ENCODE measurements around the gene GRIN3A.

GRIN3A gene

DNA sequence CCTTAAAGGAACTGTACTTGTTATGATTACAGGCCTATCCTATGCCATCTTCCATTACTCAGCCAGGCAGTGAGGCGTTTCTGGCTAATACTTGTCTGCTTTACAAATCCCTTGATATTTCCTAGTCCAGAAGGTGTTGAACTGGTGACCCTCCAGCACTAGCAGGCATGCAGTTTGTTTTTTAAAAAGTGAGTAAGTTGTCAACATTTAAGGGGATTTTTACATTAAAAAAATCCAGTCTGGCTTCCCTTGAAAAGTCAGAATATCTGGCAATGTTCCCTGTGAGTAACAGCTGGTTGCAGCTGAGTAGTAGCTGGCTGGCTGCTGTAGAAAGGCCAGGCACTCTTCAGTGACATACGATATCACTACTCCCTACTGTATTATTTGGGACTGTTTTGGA lies 21.8 kb downstream of the GRIN3A start:
- ATAC-seq = no peak
- Mint-ChIP-seq H3K9me3 (no peaks in the 10 kb centered on the region), H3K27me3 (peaks cover 9% of the 10 kb centered on the region), H3K4me3 (no peak overlapping the region), H3K27ac (no peak overlapping the region), H3K36me3 (no peaks in the 10 kb centered on the region), H3K4me1 (no peaks in the 10 kb centered on the region)

DNA sequence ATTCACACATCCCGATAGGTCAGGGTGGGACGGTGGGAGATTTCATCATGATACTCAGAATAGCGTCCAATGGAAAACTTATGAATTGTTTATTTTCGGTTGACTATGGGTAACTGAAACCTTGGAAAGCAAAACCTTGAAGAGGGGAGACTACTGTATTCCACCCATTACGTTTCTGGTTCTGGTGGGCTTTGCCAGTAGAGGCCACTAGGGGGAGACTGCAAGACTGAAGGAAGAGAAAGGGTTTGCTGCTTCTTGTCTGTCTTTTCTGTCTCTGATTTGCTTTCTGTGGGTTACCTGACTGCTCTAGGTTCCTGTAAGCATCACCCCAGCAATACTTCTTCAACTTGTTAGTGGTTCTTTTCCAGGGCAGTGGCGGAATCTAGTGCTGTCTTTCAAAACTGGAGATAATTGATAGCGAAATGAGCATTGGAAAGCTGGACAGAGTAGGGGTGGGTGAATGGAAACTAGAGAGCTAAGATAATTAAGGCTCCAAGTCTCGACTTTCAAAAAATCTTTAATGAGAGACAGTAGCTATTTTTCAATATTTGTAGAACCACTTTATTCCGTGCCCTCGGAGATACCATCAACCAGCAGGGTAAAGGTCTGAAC lies 27.0 kb downstream of the GRIN3A start:
- no peak for ATAC-seq
- Mint-ChIP-seq H3K4me1 (no peaks in the 10 kb centered on the region), H3K4me3 (no peak overlapping the region), H3K27ac (no peak overlapping the region), H3K27me3 (no peaks in the 10 kb centered on the region), H3K36me3 (no peaks in the 10 kb centered on the region), H3K9me3 (no peaks in the 10 kb centered on the region)

DNA sequence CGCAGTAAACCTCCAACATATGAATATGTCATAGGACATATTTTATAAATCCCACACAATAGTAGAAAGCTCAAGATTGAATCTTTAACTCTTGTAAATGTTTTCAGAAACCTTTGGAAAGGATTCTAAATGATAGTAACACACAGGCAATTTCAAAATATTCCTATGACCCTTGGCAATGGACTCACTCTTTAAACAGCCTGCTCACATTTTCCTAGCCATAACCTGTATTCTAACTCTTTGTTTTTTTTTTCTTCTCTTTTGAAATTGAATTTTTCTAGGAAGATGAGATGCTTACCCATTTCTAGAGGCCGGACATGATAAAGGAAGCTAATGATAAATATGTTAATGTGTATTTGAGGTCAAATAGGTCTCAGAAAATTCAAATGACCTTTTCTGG lies 29.6 kb downstream of the GRIN3A start:
- Mint-ChIP-seq H3K4me1 (peaks cover 10% of the 10 kb centered on the region), H3K27ac (no peak overlapping the region), H3K27me3 (peaks cover 14% of the 10 kb centered on the region), H3K4me3 (no peak overlapping the region), H3K36me3 (no peaks in the 10 kb centered on the region), H3K9me3 (no peaks in the 10 kb centered on the region)
- no peak for ATAC-seq

DNA sequence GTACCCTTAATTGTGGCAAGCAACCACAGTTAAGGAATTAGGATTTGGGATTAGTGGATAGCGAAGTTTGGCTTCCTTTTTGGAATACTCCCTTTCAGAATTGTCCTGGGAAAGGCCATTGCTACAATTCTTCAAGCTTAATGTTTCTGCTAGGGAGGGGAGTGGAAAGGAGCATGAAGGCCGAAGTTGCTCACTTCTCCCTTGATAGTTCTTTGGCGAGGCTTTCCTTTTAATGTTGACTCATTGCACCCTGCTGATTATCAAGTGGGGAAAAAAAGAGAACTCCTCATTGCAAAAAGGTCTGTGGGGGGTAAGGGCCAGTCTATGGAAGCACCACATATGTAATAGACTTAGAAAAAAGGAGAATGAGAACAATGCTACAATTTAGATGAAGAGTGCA lies 30.7 kb downstream of the GRIN3A start:
- H3K4me3 Mint-ChIP-seq = no peak overlapping the region
- H3K27ac Mint-ChIP-seq = no peak overlapping the region
- no peaks in the 10 kb centered on the region for H3K9me3 Mint-ChIP-seq
- no peaks in the 10 kb centered on the region for H3K36me3 Mint-ChIP-seq
- H3K27me3 Mint-ChIP-seq = peaks cover 14% of the 10 kb centered on the region
- peaks cover 10% of the 10 kb centered on the region for H3K4me1 Mint-ChIP-seq
- ATAC-seq = no peak

DNA sequence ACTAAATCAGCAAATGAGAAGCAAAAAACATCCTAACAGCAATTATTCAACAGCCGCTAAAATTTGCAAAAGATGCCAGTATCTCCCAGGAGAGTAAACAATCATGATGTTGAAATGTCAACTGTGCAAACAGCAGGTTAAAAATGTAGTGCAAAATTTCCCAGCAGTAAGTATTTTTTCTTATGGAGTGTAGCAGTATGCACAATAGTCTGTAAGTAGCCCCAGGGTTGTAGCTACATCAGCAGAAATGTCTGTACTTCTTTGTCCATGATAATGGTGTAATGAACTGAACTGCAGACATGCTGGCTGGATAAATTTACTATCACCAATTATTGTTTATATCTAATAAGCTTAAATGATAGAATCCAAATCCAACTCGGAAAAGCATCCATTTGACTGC lies 31.4 kb downstream of the GRIN3A start:
- Mint-ChIP-seq H3K4me1 (peaks cover 10% of the 10 kb centered on the region), H3K27me3 (peaks cover 14% of the 10 kb centered on the region), H3K4me3 (no peak overlapping the region), H3K27ac (no peak overlapping the region), H3K9me3 (no peaks in the 10 kb centered on the region), H3K36me3 (no peaks in the 10 kb centered on the region)
- no peak for ATAC-seq

DNA sequence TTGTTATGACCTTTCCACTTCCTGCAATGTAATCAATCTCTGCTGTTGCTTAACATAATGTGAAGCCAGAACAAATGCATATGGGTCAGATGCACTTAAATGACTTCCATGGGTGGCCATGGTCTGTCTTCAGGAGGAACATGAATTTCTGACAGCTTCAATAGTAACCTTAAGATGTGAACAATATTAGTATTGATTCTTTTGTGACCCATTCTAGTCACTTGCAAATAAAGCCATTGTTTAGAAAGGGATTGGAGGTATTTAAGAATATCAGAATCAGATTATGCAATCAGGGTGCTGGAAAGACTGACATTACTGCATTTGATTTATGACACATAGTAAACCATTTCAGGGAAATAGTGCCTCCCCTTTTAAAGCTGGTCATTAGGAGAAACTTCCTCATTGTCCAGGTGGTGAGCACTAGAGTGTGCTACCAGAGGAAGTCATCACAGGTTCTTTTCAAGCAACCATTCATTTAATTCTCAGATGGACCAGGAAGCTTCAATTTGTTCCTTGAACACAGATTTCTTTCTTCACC lies 32.1 kb downstream of the GRIN3A start:
- Mint-ChIP-seq H3K9me3 (peaks cover 2% of the 10 kb centered on the region), H3K27me3 (peaks cover 14% of the 10 kb centered on the region), H3K4me3 (no peak overlapping the region), H3K36me3 (no peaks in the 10 kb centered on the region), H3K27ac (no peak overlapping the region), H3K4me1 (peaks cover 10% of the 10 kb centered on the region)
- no peak for ATAC-seq

DNA sequence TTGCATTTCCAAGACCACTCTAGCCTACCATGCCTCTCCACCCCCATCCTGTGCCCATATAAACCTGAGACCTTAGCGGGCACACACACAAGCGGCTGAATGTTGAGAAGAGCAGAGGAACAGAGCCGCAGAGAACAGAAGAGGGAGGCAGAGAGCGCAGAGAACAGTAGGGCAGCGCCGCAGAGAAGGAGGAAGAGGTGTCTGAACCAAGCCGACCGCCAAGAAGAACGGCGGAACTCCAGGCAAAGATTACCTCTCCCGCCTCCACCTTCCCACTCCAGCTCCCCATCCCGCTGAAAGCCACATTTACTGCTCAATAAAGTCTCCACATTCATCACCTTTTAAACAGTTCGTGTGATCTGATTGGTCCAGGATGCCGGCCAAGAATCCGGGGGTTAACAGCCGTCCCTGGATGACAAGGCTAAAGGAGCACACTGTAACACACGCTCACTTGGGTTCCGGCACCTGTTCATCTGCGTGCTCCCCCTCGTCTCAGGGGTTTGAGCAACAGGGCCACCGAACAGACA lies 33.2 kb downstream of the GRIN3A start:
- H3K36me3 Mint-ChIP-seq = no peaks in the 10 kb centered on the region
- peaks cover 10% of the 10 kb centered on the region for H3K4me1 Mint-ChIP-seq
- no peak overlapping the region for H3K27ac Mint-ChIP-seq
- ATAC-seq = peak; percentile 68
- peaks cover 4% of the 10 kb centered on the region for H3K9me3 Mint-ChIP-seq
- H3K4me3 Mint-ChIP-seq = peak overlapping the region; percentile 43
- peaks cover 14% of the 10 kb centered on the region for H3K27me3 Mint-ChIP-seq

DNA sequence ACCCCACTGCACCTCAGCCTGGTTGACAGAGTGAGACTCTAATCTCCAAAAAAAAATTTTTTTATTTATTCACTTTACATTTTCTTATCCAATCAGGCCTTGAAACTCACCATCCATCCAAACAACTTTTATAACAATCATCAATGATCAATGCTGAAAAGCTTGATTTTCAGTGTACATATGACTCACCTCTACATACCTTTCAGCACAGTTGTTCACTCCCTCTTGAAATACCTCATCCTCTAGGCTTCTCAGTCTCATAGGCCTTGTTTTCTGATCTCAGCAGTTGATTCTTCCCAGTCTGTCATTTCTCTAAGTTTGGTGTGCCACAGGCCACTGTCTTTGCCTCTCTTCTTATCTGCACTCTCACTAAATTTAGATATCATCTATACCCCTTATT lies 36.2 kb downstream of the GRIN3A start:
- Mint-ChIP-seq H3K4me1 (peaks cover 10% of the 10 kb centered on the region), H3K27me3 (peaks cover 14% of the 10 kb centered on the region), H3K9me3 (peaks cover 9% of the 10 kb centered on the region), H3K36me3 (no peaks in the 10 kb centered on the region), H3K27ac (no peak overlapping the region), H3K4me3 (no peak overlapping the region)
- no peak for ATAC-seq

DNA sequence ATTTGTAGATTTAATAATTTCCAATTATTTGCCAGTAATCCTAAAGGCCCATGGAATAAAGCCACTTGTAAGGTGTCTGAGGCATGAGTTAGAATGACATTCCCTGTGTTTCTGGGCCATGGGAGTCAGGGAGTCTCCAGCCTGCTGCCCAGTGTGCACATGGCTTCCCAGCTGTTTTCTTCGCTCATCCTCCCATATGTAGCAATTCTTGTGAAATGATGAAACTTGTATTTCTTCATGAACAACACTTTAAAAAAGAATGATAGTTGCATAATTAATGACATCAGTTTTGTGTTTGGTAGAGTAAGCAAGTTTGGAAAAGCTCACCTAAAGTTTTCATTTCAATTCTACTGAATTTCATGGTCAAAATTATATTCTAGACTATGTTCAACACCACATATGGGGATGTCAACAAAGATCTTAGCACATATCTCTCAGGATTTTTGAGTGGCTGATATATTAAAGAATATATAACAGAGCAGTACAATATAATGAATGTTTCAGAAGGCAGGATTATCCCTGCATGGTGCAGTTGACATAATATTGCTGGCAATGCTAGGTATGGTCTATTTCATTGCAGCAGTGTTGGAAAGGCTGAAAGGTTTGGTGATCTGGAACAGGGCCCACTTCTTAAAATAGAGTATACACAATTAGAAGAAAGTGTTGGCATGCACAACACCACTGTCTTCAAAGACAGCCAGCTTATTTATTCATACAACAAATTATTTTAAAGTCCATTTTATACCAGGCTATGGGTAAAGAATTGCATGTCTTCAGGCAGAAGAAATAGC lies 44.7 kb downstream of the GRIN3A start:
- no peaks in the 10 kb centered on the region for H3K4me1 Mint-ChIP-seq
- H3K27ac Mint-ChIP-seq = no peak overlapping the region
- H3K4me3 Mint-ChIP-seq = no peak overlapping the region
- H3K27me3 Mint-ChIP-seq = no peaks in the 10 kb centered on the region
- no peaks in the 10 kb centered on the region for H3K36me3 Mint-ChIP-seq
- no peak for ATAC-seq
- no peaks in the 10 kb centered on the region for H3K9me3 Mint-ChIP-seq

DNA sequence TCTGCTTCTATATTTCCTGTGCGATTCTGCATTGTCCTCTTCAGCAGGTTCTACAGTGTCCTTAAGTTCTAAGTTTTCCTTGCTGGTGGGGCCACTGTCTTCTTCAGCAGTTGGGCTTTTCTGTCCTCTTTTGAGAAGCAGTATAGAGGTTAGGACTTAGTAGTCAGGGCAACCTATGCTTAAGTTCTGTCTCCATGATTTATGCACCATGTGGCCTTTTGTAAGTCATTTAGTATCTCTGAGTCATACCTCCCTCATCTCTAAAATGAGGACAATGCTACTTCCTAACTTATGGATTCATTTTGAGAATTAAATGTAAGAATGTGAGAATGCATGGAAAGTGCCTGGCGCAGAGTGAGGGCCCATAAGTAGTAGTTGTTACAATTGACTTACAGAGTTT lies 46.8 kb downstream of the GRIN3A start:
- no peak overlapping the region for H3K4me3 Mint-ChIP-seq
- no peak for ATAC-seq
- no peaks in the 10 kb centered on the region for H3K9me3 Mint-ChIP-seq

DNA sequence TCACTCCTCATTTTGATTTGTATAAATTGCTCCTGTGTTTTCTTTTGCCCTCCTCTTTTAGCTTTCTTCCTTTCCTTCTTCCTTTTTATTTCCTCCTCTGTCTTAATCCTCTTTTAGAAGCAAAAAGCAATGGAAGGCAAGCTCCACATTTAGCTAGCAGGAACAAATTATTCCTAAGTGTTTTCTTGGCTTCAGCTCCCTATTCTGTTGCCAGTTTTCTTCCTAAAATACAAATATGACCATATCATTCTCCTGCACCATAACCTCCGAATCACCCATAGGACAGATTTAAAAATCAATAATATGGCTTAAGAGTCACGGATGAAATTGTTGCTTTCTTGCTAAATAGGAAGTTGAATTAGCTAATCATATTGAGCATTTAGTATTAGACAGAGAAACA lies 49.4 kb downstream of the GRIN3A start:
- no peak for ATAC-seq
- H3K36me3 Mint-ChIP-seq = no peaks in the 10 kb centered on the region
- no peaks in the 10 kb centered on the region for H3K9me3 Mint-ChIP-seq
- no peaks in the 10 kb centered on the region for H3K4me1 Mint-ChIP-seq
- H3K27ac Mint-ChIP-seq = no peak overlapping the region
- no peak overlapping the region for H3K4me3 Mint-ChIP-seq
- no peaks in the 10 kb centered on the region for H3K27me3 Mint-ChIP-seq

More for the DNA sequence above, 46.8 kb downstream of the GRIN3A start:
- Mint-ChIP-seq H3K36me3 (no peaks in the 10 kb centered on the region), H3K27me3 (no peaks in the 10 kb centered on the region), H3K27ac (no peak overlapping the region), H3K4me1 (no peaks in the 10 kb centered on the region)

DNA sequence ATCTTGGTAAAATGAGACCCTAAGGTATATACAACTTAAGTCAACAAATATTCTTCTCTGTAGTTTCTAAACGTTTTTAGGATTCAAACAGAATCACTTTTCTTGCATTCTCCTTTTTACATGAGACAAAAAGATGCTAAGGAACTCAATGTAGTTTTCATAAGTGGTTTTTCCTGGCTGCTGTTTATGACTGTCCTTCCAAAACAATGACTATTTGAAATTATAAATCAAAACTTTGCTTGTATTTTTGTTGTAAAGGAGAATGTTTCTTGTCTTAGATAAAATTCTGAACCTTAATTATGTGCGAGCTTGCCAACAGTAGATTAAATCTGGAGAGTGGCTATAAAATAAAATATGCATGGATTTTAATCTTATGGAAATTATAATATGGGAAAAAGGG lies 53.8 kb downstream of the GRIN3A start:
- no peaks in the 10 kb centered on the region for H3K9me3 Mint-ChIP-seq
- H3K27me3 Mint-ChIP-seq = no peaks in the 10 kb centered on the region
- H3K36me3 Mint-ChIP-seq = no peaks in the 10 kb centered on the region
- ATAC-seq = no peak
- H3K27ac Mint-ChIP-seq = no peak overlapping the region
- H3K4me1 Mint-ChIP-seq = no peaks in the 10 kb centered on the region
- no peak overlapping the region for H3K4me3 Mint-ChIP-seq

DNA sequence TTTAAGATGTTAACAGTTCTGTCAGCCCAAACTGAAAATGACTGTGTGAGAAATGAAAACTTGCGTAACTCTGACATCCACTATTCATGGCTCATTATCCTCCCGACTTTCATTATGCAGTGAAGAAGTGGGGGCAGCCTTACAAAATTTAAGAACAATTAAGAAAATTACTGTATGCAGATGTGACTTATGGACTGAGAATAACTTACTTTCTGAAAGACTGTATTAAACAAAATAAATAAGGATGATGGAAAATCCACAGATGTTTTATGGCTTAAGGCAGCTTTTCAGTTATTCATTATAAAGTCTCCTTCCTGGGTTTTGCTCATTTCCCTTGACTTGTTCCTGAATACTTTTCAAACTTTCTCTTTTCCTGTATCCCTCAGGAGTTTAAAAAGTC lies 55.2 kb downstream of the GRIN3A start:
- Mint-ChIP-seq H3K4me1 (no peaks in the 10 kb centered on the region), H3K4me3 (no peak overlapping the region), H3K27me3 (no peaks in the 10 kb centered on the region), H3K27ac (no peak overlapping the region), H3K9me3 (no peaks in the 10 kb centered on the region), H3K36me3 (no peaks in the 10 kb centered on the region)
- ATAC-seq = no peak

DNA sequence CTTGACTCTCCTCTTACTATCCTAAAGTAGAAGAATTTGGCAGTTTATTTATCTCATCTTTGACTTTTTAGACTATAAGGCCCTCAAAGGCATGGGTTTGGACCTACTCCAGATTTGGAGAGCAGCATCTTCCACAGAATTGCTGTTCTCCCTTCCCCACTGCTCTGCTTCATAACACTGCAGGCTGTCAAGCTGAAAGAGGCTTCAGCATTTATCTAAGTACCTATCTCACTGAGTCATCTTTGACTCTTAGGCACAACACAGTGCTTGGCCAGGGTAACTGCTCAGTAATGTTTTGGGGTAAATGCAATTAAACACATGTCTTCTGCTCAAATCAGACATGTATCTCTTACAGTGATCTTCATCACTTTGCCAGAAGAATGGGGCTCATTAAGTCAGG lies 60.6 kb downstream of the GRIN3A start:
- ATAC-seq = no peak
- Mint-ChIP-seq H3K4me3 (no peak overlapping the region), H3K9me3 (no peaks in the 10 kb centered on the region), H3K27me3 (peaks cover 9% of the 10 kb centered on the region), H3K4me1 (no peaks in the 10 kb centered on the region), H3K36me3 (no peaks in the 10 kb centered on the region), H3K27ac (no peak overlapping the region)

DNA sequence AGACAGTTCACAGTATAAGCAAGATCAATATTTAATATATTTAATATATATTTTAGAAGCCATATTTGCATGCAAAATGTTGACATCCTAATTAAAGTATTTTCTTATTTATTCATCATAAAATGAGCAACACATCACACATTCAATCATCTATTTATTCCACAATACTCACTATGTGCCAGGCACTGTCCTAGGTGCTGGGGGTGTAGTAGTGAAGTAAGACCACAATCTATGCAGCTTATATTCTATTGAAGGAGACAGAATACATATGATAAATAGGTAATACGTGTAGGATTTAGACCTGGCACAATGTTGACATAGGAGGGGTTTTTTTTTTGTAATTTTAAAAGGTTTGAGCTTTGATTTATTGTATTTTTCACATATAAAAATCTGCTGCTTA lies 63.1 kb downstream of the GRIN3A start:
- Mint-ChIP-seq H3K4me1 (no peaks in the 10 kb centered on the region), H3K4me3 (no peak overlapping the region), H3K9me3 (no peaks in the 10 kb centered on the region), H3K27me3 (peaks cover 9% of the 10 kb centered on the region), H3K36me3 (no peaks in the 10 kb centered on the region), H3K27ac (no peak overlapping the region)
- ATAC-seq = no peak

DNA sequence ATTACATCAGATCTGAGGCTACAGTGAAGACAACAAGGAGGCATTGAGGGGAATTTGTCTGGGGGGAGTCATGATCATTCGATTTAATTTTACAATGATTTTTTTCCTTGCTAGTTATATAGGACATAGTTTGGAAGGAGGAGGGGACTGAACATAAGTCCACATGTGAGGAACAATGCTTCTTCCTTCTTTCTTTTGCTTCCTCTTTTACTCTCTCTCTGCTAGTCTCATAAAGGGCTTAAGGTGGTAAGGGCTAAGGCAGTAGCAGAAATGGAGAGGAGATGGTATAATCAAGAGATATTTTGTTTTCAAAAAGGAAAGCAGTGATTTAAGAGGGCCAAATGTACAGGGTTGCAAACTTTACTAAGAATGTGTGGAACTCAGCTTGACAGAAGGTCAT lies 64.3 kb downstream of the GRIN3A start:
- peak; percentile 41 for ATAC-seq
- H3K4me3 Mint-ChIP-seq = no peak overlapping the region
- peaks cover 9% of the 10 kb centered on the region for H3K27me3 Mint-ChIP-seq
- H3K36me3 Mint-ChIP-seq = no peaks in the 10 kb centered on the region
- H3K9me3 Mint-ChIP-seq = no peaks in the 10 kb centered on the region
- H3K27ac Mint-ChIP-seq = no peak overlapping the region
- no peaks in the 10 kb centered on the region for H3K4me1 Mint-ChIP-seq
